ENCODE results near the gene HEBP1. TPM values are rescaled to one million over a fixed set of nuclear protein-coding genes. Genes with fewer than 3 reads are reported as not detected.
A peak's percentile ranks its signal among the peaks of the same experiment; 100 is the strongest.

Gene HEBP1
- total RNA-seq, 1 experiment from 2014 or later, result 19.3 TPM

GRCh38 chr12:13044906-13045299, 44.8 kb upstream of the HEBP1 start:
- Histone ChIP-seq H3K27ac (ENCODE audit: low read length) (no peak overlapping the region), H3K36me3 (ENCODE audit: control insufficient read depth, insufficient read depth, low read length) (no peaks in the 10 kb centered on the region), H3K4me1 (ENCODE audit: control insufficient read depth, insufficient read depth, low read length) (no peaks in the 10 kb centered on the region), H3K9me3 (ENCODE audit: control insufficient read depth, insufficient read depth, low read depth, low read length) (no peaks in the 10 kb centered on the region), H3K4me3 (ENCODE audit: low read depth in 2 of 2, low read length in 2 of 2) (peak overlapping the region; percentile 73 to 93), H3K27me3 (ENCODE audit: control insufficient read depth, insufficient read depth, low read length) (no peaks in the 10 kb centered on the region)
- TF ChIP-seq REST (IDR thresholded peaks at IDR 0.05; ENCODE audit: insufficient read depth in 1 of 2, low read depth in 2 of 2, low read length in 1 of 2) (peak in 1 of 2 experiments; percentile 32; a peak in 1 of 4 replicates), TCF7L2 (IDR thresholded peaks at IDR 0.05; ENCODE audit: low read depth, low read length) (no peak), CTCF (IDR thresholded peaks at IDR 0.05) (no peak), SIN3A (IDR thresholded peaks at IDR 0.05; ENCODE audit: borderline replicate concordance, insufficient read depth, low read depth, low read length) (no peak)
- POLR2A ChIA-PET, result no interaction called here
- ATAC-seq, result 0 out of 2 replicates have a peak, but pooled peaks have one; percentile 6
- BruUV-seq (replicated peaks), result no TSS peak
- intact Hi-C loops (cut with micrococcal nuclease; ENCODE audit: unreplicated experiment) (no loop called here), in situ Hi-C loops (cut with HindIII; ENCODE audit: low pct_unique_long_range_greater_than_20kb, low sequenced_read_pairs) (no loop called here)
- DNase-seq (ENCODE audit: low read depth, low spot score), result no peak
- CTCF ChIA-PET, result no interaction called here

- intact Hi-C loops (cut with micrococcal nuclease; ENCODE audit: unreplicated experiment) (no loop called here), in situ Hi-C loops (cut with HindIII; ENCODE audit: low pct_unique_long_range_greater_than_20kb, low sequenced_read_pairs) (no loop called here)
- ChIA-PET POLR2A (no interaction called here), CTCF (interaction anchor here (0.6 kb wide), 1 partner anchor 212 kb away, joined by 3 read pairs; no protein-coding TSS in a partner anchor)
- peak; percentile 98 for ATAC-seq
- Histone ChIP-seq H3K4me1 (ENCODE audit: control insufficient read depth, insufficient read depth, low read length) (no peaks in the 10 kb centered on the region), H3K36me3 (ENCODE audit: control insufficient read depth, insufficient read depth, low read length) (no peaks in the 10 kb centered on the region), H3K9me3 (ENCODE audit: control insufficient read depth, insufficient read depth, low read depth, low read length) (no peaks in the 10 kb centered on the region), H3K27ac (ENCODE audit: low read length) (0 out of 2 replicates have a peak within 1 kb of the TSS, but pooled peaks have one; percentile 21), H3K4me3 (ENCODE audit: low read depth in 2 of 2, low read length in 2 of 2) (peak within 1 kb of the TSS; percentile 73 to 93), H3K27me3 (ENCODE audit: control insufficient read depth, insufficient read depth, low read length) (no peaks in the 10 kb centered on the region)
- no TSS peak for BruUV-seq (replicated peaks)
- no peak for DNase-seq (ENCODE audit: low read depth, low spot score)
- TF ChIP-seq SIN3A (IDR thresholded peaks at IDR 0.05; ENCODE audit: borderline replicate concordance, insufficient read depth, low read depth, low read length) (0 out of 2 replicates have a peak, but pooled peaks have one; percentile 45), POLR2AphosphoS5 (IDR thresholded peaks at IDR 0.05; ENCODE audit: low read depth, low read length) (no peak), CTCF (IDR thresholded peaks at IDR 0.05) (peak; percentile 40), TCF7L2 (IDR thresholded peaks at IDR 0.05; ENCODE audit: low read depth, low read length) (no peak), REST (IDR thresholded peaks at IDR 0.05; ENCODE audit: insufficient read depth in 1 of 2, low read depth in 2 of 2, low read length in 1 of 2) (peak in 1 of 2 experiments; percentile 75; a peak in 1 of 4 replicates)
Observed at GRCh38 chr12:13044002-13044905, 44.2 kb upstream of the HEBP1 start, which contains the start of gene FAM234B. TSS of gene FAM234B (plus strand) at chr12:13044381. CDS start at chr12:13044404, 23 bp downstream.
